GM10248 (cell line): ENCODE results near the gene ARHGEF33.
"Not testable (repeated sequence)": the region's sequence is repeated elsewhere in the genome, so short reads cannot be mapped to it uniquely, and the experiment has no call there.

ENCODE experiments used
- CTCF ChIA-PET: fragments of 300-600 bp; sonication (Branson Sonifier 250); formaldehyde crosslinking; extraction: SDS; loops from one replicate; lab custom pipeline; 2021; ENCODE audit warnings: antibody characterized with exemption; lab: Yijun Ruan, JAX
- POLR2A ChIA-PET: fragments of 350-650 bp; sonication (Branson Sonifier 250); formaldehyde crosslinking; extraction: SDS; loops from one replicate; lab custom pipeline; 2020; ENCODE audit warnings: antibody characterized with exemption; lab: Yijun Ruan, JAX
- DNase-seq: peaks from one replicate; pipeline ENCODE4 v3.0.0; 2012; ENCODE audit errors: extremely low spot score
- CTCF ChIP-seq: IDR thresholded peaks from 2 replicates; pipeline ENCODE4 v1.5.1; 2012; ENCODE audit warnings: mild to moderate bottlenecking, low read depth; ENCODE audit errors: extremely low read depth, missing control alignments, control extremely low read depth

ARHGEF33 gene

GRCh38 chr2:38934742-38935141 lies 45.1 kb downstream of the ARHGEF33 start:
- POLR2A ChIA-PET: no interaction called here
- CTCF ChIA-PET: interaction anchor here (1.2 kb wide), 1 partner anchor 12 kb away, joined by 11 read pairs; no protein-coding TSS in a partner anchor
- no peak for TF ChIP-seq CTCF
- DNase-seq: no peak

GRCh38 chr2:38935568-38936172 lies 46.0 kb downstream of the ARHGEF33 start:
- CTCF ChIA-PET: interaction anchor here (1.2 to 4.3 kb wide), 3 partner anchors 11 to 20 kb away, joined by 3 to 38 read pairs (median 11); no protein-coding TSS in a partner anchor

GRCh38 chr2:38936516-38936915 lies 46.8 kb downstream of the ARHGEF33 start:
- DNase-seq, POLR2A ChIA-PET: not testable (repeated sequence)
- CTCF ChIA-PET: interaction anchor here (1.4 to 4.3 kb wide), 3 partner anchors 9 to 19 kb away, joined by 3 to 38 read pairs (median 4); no protein-coding TSS in a partner anchor

More at GRCh38 chr2:38935568-38936172, 46.0 kb downstream of the ARHGEF33 start:
- POLR2A ChIA-PET: no interaction called here
- no peak for TF ChIP-seq CTCF
- DNase-seq: no peak

- no peak for TF ChIP-seq CTCF
- DNase-seq: no peak
- POLR2A ChIA-PET: no interaction called here
- CTCF ChIA-PET: interaction anchor here (1.5 to 4.3 kb wide), 3 partner anchors 10 to 27 kb away, joined by 3 to 38 read pairs (median 4); no protein-coding TSS in a partner anchor
These were observed 47.9 kb downstream of the ARHGEF33 start for GRCh38 chr2:38937548-38937947.

GRCh38 chr2:38940746-38941145 lies 51.1 kb downstream of the ARHGEF33 start:
- DNase-seq: no peak
- TF ChIP-seq CTCF: no peak
- ChIA-PET CTCF (interaction anchor here (0.9 to 3.3 kb wide), 3 partner anchors 10 to 289 kb away, joined by 3 to 16 read pairs (median 4); no protein-coding TSS in a partner anchor), POLR2A (no interaction called here)

- ChIA-PET CTCF (no interaction called here), POLR2A (no interaction called here)
- no peak for TF ChIP-seq CTCF
- DNase-seq: no peak
These were observed 54.1 kb downstream of the ARHGEF33 start for GRCh38 chr2:38943784-38944183.

GRCh38 chr2:38945372-38945771 lies 55.7 kb downstream of the ARHGEF33 start:
- no peak for DNase-seq
- no peak for TF ChIP-seq CTCF
- ChIA-PET CTCF (interaction anchor here (1.2 to 9.5 kb wide), 8 partner anchors 10 to 282 kb away, joined by 3 to 238 read pairs (median 12); no protein-coding TSS in a partner anchor), POLR2A (no interaction called here)
